Islet of Langerhans (tissue), 1 donor: Measurements from ENCODE around the gene ADPGK.
"Not testable (repeated sequence)": the region's sequence is repeated elsewhere in the genome, so short reads cannot be mapped to it uniquely, and the experiment has no call there.

ENCODE experiments used
- FAIRE-seq: peaks from one replicate; lab custom pipeline; 2011; peaks lifted over from hg19 to GRCh38; lab: Jason Lieb, UNC

ADPGK gene

DNA sequence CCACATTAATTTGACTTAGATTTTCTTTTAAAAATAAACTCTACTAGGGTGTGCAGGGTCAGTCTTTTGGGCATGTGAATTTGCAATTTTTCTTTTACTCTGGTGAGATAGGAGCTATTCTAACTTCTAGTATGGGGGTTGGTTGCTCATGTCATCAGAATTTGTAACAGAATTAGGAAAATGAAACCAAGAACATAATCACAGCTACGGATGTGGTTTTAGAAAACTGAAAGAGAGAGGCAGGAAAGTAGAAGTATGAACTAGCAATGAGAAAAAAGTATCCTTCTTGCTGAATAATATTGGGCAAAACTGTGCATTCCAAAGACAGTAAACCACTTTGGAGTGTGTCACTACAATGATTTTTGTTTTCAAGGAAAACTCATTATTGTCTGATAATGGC, 43.3 kb downstream of the ADPGK start:
- no peak for FAIRE-seq

DNA sequence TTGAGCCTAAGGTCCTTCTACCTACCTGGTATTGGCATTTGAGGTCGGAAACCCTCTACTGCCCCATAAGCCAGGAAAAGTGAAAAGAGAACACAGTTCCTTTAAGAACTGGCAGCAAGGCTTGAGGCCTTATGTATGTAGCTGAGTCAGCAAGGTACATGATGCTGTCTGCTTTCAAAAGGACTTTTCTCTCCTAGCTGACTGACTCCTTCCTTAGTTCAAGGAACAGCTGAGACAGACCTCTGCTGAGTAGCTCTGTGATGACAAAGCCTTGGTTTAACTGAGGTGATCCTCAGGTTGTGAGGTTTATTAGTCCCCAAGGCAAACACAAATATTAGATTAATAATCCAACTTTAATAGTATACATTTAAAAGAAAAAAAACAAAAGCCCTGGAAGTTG, 45.8 kb downstream of the ADPGK start:
- FAIRE-seq: no peak

DNA sequence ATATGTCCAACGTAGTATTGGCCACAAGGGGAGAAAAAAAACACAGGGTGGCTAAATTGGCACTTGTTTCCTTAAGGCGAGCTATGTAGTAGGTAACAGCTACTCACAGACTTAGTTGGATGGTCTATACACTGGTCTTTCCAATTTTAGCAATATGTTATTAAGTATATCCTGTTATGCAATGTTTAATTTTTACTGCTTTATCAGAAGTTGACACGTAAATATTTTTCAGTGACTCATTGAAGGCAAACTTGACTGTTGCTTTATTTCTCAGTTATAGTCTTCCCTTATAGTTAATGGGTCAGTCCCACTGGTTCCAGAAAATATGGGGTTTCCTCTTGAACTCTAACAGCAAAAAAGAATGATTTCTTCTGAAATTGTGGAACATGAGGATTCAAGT, 46.5 kb downstream of the ADPGK start:
- FAIRE-seq: no peak

DNA sequence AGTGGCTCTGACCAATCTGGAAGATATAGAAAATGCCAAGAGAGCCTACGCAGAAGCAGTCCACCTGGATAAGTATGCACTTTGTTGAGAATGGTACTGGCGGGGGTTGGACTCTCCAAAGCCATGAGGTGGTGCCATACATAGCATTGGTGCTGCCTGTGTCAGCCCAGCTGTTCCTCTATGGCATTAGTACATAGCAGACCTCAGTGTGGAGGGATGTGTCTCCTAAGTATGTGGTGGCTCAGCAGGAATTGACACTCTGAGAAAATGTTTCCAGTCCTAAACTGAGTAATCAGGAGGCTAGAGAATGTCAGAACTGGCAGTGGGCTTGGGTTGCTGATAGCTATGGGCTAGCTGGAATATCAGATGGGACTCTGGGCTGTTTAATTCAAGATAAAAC, 48.4 kb downstream of the ADPGK start:
- FAIRE-seq: no peak

DNA sequence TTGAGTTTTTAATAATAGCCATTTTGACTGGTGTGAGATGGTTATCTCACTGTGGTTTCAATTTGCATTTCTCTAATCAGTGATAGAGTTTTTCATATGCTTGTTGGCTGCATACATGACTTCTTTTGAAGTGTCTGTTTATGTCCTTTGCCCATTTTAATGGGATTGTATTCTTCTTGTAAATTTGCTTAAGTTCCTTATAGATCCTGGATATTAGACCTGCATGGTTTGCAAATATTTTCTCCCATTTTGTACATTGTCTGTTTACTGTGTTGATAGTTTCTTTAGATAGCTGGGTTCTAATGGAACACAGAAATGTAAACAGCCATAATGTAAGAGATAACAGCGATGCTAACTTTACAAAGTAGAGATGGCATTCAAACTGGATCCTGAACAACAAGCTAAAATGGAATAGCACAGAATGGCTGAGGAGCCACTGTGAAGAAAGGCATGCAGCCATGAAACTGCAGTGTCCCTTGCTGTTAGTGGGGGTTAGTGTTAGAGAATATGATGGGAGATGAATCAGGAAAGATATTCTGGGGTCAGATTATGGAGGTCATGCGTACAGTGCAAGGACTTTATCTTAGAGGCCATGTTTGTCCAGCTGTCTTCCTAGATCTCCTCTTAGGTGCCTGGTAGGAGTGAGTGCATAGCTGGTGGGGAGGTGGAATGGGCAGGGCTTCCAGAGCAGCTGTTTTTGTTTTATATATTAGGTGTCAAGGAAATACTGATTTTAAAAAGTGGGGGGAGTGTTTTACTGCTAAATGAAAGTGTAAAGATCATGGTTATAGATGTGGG, 49.4 kb downstream of the ADPGK start:
- FAIRE-seq: no peak

DNA sequence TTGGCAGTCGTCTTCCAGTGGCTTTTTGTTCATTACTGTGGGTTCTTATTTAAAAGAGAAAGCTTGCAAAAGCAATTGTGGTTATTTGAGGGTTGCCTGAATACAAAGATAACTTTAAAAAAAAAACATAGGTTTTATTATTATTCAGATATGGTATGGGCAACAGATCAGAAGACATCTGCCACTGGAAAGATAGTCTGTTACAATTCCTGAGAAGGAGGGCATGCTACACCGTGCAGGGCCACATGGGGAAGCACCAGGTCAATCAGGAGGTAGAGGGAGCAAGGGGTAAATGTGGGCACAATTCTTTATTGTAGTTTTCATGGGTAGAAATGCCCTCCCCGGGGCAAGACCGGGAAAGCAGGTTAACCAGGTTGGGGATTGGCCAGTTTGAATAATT, 51.0 kb downstream of the ADPGK start:
- FAIRE-seq: no peak

DNA sequence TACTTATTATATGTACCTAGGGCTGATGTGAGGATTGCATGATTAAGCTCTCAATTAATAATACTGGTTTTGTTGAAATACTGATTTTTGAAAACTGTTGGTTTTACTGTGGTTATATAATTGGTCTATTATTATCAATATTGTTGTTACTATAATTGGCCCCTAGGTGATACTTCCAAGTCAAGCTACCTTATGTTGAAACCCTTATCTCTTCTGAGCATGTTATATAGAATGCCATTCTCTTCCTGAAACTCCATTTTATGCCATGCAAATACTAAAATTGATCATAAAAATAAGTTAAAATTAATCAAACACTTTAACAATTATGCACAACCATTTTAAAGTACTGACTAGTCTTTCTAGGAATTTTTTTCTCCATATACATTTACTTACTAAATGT, 51.5 kb downstream of the ADPGK start:
- no peak for FAIRE-seq

DNA sequence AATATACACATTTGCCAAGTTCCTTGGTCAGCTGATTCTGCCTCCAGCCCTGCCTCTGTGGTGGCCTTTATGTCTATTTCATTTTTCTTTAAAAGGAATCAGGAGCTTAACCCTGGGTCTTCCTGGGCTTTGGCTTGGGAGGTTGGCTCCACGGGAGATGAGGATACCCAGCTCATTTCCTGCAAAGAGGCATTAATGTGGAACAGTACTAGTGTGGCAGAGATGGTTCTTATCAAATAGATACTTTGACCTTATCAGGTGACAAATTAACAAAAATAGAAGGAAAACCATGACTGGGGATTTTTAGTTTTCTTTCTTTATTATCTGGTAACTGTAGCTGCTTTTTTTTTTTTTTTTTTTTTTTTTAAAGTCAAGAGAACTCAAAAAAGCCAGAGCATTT, 54.7 kb downstream of the ADPGK start:
- FAIRE-seq: no peak

DNA sequence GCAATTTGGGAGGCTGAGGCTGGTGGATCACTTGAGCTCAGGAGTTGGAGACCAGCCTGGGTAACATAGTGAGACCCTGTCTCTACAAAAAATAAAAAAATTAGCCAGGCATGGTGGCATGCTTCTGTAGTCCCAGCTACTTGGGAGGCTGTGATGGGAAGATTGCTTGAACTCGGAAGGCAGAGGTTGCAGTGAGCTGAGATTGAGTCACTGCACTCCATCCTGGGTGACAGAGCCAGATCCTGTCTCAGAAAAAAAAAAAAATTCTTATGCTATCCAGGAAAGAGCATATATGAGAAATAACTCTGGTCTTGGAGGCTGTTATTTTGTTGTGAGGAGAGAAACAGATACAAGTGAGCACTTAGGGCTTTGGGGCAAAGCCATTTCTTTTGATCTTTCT, 55.3 kb downstream of the ADPGK start:
- not testable (repeated sequence) for FAIRE-seq

DNA sequence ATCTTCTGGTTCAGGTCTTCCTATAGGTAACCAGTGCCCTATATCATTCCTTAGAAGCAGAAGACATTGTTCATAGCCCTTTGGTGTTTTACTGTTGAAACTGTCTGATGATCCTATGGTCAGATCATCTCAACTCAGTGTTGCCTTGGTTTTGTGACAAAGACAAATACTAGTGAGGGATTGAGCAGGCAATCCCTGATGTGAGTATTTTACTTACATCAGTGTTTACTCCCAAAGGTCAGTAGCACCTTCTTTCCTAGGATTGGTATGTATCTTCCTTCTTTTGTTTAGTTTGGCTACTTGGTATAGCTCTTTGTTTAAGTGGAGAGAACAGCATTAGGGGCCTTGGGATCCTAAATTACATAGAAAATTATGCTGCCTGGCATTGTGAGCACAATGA, 56.4 kb downstream of the ADPGK start:
- FAIRE-seq: no peak

DNA sequence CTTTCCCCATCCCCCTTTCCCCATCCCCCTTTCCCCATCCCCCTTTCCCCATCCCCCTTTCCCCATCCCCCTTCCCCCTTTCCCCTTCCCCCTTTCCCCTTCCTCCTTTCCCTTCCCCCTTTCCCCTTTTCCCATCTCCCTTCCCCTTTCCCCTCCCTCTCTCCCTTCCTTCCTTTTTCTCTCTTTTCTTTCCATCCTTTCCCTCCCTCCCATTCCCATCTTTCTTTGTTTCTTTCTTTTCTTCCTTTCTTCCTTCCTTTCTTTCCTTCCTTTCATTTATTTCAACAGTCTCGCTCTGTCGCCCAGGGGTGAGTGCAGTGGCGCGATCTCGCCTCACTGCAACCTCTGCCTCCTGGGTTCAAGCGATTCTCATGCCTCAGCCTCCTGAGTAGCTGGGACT, 57.7 kb downstream of the ADPGK start:
- not testable (repeated sequence) for FAIRE-seq

DNA sequence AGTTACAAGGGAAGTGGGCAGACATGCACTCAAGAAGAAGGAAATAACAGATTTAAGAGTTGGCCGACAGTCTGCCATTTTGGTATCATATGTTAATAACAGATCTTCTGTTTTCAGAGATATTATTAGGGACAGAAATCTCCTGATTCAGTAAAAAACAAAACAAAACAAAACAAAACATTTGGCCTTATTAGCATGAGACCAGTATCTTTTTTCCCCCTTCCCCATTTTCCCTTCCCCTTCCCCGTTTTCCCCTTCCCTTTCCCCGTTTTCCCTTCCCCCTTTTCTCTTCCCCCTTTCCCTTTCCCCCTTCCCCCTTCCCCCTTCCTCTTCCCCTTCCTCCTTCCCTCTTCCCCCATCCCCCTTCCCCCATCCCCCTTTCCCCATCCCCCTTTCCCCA, 58.1 kb downstream of the ADPGK start:
- FAIRE-seq: no peak

DNA sequence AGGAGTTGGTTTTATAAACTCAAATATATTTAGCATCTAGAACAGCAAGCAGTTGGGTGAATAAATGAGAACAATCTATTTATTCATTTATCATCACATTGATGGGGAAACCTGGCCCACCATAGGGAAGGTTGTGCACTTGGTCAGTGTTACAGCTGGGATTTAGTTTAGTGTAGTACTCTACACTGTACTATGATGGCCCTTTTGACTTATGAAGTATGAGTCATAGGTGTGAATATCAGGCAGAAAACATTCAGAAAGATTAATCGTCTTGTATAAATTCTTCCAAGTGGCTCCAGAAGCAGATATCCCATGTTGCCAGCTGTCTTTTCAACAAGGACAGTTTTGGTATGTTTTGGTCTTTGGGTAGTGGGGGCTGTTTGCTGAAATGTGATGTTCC, 59.5 kb downstream of the ADPGK start:
- FAIRE-seq: no peak

DNA sequence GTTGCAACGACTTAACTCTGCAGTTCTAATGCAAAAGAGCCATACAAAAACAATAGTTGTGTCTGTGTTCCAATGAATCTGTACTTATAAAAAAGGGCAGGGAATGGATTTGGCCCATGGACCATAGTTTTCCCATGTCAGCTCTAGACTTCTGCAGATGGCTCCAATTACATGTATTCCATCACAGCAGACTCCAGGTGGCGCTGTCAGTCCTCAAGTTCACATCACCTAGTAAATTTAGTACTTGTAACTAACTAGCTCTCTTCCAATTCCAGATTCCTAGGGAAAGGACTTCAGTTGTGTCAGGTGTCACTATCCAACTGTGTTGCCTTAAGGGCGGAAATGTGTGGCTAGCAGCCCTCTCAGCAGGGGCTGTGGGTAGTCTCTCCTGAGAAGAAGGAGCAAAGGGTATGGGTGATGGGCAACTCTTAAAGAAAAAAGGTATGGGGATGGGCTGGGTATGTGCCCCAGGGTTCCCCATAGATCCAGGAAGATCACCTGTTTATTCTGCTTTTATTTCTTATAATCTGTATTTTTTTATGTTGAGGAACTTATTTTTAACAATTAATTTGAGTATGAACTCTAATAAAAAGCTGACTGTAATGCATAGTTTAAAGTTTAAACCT, 61.4 kb downstream of the ADPGK start:
- no peak for FAIRE-seq

DNA sequence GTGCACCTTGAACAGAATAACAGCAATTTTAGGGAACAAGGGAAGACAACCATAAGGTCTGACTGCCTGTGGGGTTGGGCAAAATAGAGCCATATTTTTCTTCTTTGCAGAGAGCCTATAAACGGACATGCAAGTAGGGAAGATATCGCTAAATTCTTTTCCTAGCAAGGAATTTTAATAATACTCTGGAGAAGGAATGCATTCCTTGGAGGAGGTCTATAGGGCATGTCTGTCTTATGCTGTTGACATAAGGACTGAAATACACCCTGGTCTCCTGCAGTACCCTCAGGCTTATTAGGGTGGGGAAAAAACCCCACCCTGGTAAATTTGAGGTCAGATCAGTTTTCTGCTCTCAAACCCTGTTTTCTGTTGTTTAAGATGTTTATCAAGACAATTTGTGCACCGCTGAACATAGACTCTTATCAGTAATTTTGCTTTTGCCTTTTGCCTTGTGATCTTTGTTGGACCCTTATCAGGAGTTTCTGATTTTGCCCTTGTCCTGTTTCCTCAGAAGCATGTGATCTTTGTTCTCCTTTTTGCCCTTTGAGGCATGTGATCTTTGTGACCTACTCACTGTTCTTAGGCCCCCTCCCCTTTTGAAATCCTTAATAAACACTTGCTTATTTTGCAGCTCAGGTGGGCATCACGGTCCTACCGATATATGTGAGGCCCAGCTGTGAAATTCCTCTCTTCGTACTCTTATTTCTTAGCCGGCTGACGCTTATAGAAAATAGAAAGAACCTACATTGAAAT, 74.8 kb downstream of the ADPGK start:
- not testable (repeated sequence) for FAIRE-seq

DNA sequence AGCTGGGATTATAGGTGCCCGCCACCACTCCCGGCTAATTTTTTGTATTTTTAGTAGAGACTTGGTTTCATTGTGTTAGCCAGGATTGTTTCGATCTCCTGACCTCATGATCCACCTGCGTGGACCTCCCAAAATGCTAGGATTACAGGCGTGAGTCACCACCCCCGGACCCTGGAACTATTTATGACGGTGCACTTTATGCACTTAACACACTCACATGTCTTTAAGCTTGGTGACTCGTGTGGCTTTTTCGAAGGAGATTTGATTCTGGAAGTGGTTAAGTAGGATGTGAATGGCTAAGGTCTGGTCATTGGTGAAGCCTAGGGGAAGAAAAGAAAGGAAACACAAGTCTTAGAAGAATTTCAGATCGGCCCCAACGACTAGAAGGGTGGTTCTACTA, 77.3 kb downstream of the ADPGK start:
- no peak for FAIRE-seq
